KG1 (cell line): Measurements from ENCODE around the gene ELL.
"Not testable (repeated sequence)": the region's sequence is repeated elsewhere in the genome, so short reads cannot be mapped to it uniquely, and the experiment has no call there.

Experiments used
- DNase-seq: peaks from one replicate; lab custom pipeline; 2025; lab: John Stamatoyannopoulos, UW

ELL gene

GRCh38 chr19:18521692-18522123 is at the start of gene ELL:
Gene ELL, minus strand, starts transcription at chr19:18522070. Its CDS starts 15 bp downstream, at chr19:18522055.
- no peak for DNase-seq

DNA sequence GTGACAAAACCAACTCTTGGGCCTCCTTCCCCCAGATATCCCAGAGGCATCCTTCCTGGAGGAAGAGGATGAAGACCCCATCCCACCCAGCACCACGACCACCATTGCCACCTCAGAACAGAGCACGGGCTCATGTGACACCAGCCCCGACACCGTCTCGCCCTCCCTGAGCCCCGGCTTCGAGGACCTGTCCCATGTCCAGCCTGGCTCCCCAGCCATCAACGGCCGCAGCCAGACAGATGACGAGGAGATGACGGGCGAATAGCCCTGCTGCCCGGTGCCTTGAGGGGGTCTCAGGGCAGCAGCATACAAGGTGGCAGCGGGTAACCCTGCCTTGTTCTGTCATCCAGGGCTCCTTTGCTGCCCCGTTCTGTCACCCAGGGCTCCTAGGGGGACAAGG is 46.5 kb upstream of the ELL start:
- DNase-seq = no peak

DNA sequence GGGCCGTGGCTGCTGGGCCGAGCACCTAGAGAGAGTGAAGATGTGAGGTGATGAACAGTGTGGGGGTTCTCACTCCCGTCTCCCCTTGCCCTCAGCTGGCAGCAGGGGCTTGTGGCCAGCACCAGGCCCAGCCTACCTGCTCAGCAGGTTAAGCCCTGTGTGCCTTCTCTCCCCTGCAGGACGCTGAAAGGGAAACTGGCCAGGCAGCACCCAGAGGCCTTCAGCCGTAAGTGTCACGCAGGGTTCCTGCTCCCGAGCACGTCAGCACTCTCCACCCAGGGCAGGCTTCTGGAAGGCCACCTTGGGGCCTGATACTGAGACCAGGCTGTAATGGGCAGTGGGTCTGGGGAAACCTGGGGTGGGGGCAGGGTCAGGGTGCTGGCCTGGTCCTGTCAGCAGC is 45.1 kb upstream of the ELL start:
- DNase-seq = no peak

- DNase-seq = no peak
Observed at GRCh38 chr19:18562086-18562485, 40.2 kb upstream of the ELL start.

DNA sequence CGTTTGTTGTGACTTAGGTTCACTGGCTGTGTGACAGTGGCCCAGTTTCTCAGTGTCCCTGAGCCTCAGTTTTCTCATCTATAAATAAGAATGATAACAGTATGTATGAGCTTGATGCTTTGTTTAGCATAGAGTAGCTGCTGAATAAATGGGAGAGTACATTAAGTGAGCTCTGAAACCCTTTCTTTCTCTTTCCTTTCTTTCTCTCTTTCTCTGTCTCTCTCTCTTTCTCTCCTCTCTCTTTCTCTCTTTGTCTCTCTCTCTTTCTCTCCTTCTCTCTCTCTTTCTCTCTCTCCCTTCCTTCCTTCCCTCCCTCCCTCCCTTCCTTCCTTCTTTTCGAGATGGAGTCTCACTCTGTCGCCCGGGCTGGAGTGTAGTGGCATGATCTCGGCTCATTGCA is 37.8 kb upstream of the ELL start:
- no peak for DNase-seq

DNA sequence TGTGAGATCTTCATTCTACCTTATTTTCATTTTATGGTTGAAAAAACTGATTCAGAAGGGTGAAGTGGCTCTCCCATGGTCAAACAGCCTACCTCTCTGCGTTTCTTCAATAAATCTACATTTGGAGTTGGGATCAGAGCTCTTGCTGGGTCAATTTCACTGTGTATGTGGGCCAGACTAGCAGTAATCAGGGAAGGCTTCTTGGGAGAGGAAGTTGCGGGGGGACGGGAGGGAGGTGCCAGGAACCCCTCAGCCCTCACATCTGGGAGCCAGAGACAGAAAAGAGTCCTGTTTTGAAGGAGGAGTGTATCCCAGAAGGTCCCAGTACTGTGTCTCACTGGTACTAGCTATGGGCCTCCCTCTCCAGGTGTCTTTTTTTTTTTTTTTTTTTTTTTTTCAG is 36.7 kb upstream of the ELL start:
- no peak for DNase-seq

DNA sequence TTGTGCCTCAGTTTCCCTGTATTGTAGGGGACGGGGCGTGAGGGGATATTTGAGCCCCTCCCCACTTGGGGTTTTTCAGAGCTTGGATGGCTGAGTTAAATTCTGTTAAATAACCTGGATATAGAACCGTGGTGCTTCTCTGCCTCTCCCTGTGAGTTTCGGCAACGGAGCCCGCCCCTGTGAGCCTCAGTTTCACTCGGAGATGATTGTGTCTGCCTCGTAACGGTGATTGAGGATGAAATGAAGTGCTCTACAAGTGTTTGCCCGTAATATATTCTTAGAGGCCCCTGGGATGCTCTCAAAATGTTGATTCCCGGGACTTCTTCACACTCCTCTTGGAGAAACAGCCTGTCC is 36.3 kb upstream of the ELL start:
- DNase-seq = no peak

DNA sequence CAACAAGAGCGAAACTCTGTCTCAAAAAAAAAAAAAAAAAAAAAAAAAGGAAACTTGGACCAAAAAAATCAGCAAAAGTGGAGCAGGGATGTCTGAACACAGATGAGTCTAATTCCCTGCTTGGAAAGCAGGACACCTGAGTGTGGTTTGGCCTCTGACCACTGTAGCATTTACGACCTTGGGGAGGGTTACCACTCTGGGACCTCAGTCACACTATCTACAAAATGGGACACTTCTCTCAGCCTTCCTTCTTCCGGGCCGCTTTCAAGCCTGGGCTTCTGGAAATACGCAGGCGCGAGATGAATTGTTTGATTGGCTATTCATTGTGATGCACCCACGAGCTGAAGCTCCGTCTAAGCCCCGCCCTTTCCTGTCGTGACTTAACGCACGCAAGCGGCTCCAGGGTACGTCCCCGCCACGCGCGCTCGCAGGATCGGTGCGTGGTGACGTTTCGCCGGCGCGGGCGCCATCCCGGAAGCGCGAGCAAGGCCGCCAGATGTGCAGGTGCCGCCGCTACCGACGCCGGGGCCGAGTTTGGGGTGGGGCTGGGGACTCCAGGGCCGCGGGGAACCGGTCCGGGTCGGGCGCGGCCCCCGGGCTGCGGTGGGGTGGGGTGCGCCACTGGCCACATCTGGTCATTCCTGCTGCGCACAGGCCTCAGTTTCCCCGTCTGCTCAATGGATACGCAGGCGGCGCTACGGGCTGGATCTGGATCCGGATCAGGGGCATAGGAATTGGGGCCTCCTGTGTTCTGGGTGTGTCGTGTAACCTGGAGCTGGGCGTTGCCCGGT is 35.7 kb upstream of the ELL start, which contains the start of gene KXD1:
TSS of gene KXD1 (plus strand) at position 460 of the 791 bp plus-strand sequence. CDS start 4,187 bp downstream, outside the sequence.
- DNase-seq = peak; percentile 97

DNA sequence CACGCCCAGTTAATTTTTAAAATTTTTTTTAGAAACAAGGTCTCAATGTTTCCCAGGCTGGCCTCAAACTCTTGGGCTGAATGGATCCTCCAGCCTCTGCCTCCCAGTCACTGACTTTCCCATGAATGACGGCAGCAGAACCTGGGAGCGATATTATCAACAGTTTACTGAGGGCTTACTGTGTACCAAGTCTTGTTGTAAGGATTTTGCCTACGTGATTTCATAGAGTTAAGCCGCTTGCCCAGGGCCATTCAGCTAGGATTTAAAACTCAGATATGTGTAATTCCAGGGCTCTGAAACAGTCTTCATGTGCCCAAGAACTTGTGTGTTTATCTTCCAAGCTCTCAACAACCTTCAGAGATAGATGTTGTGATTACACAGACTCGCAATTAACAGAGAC is 29.8 kb upstream of the ELL start:
- DNase-seq = no peak

- peak; percentile 53 for DNase-seq
Observed at GRCh38 chr19:18543814-18544475, 22.1 kb upstream of the ELL start.

DNA sequence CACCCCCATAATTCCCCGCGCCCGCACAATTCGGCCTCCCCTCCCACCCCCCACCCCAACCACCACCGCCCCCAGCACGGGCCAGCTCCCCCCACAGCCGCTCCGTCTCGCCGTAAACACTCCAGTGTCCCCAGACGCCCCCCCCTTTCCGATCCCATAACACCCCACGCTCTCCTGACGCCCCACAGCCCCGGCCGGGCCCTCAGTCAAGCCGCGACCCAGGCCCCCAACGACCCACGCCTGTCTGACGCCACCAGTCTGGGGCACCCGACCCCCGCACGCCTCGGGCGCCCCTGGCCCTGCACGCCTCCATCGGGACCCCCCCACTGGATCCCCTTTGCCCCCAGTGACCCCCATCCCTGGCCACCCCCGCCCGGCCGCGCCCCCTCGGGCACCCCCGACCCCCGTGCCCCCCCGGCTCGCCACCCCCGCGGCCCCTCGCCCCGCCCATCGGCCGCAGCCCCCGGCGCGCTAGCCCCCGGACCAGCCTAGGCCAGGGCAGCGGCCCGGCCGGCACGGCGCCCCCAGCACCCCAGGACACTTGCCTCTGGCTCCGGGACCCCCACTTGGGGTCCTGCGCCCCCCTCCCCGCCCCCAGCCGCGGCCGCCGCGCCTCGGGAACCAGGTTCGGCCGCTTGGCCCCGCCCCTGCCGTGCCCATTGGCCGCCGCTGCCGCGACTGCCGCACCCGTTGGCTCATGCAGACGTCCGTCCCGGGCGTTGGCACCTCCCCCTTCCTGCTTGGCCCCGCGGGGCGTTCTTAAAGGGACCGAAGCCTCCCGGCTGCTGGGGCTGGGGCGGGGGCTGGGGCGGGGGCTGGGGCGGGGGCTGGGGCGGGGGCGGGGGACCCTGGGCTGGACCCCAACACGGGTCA is 21.3 kb upstream of the ELL start, which contains the start of gene FKBP8:
TSS of gene FKBP8 (minus strand) at position 633 of the 873 bp plus-strand sequence. CDS start 1,603 bp downstream, outside the sequence.
- DNase-seq = peak; percentile 68

GRCh38 chr19:18541992-18542940 is 20.4 kb upstream of the ELL start:
- no peak for DNase-seq

DNA sequence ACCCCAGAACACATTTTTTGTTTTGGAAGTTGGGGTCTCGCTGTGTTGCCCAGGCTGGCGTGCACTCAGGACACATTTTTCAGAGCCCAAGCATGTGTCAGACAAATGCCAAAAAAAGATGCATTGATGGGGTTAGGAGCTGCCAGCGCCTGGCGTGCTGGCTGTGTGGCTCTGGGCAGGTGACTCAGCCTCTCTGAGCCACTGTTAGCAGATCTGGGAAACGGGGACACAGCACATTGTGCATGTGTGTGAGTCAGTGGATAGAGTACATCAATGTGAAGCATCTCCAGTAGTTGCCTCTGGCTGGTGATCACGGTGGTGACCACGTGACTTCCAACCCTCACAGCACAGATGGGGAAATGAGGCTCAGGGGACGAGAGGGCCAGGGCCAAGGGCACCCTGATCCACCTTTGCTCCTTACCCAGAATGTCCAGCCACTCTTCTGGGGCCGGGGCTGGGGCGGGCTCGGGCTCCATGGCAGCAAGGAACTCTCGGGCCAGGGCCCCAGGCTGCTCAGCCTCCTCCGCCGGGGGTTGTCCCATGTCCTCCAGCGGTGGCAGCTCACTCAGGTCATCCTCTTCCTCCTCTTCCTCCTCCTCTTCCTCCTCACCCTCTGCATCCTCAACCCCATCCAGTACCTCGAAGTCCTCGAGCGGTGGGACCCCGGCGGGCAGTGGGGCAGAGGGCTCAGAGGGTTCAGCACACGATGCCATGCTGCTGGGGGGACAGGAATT is 19.6 kb upstream of the ELL start:
- DNase-seq = no peak

DNA sequence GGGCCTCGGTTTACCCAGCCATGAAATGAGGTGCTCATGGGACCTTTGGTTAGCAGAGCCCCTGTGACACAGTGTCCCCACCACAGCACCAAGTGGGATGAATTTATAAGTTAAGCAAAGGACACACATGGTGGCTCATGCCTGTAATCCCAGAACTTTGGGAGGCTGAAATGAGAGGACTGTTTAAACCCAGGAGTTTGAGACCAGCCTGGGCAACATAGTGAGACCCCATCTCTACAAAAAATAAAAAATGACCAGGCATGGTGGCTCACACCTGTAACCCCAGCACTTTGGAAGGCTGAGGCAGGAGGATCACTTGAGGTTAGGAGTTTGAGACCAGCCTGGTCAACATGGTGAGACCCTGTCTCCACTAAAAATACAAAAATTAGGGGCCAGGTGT is 18.3 kb upstream of the ELL start:
- DNase-seq = not testable (repeated sequence)

DNA sequence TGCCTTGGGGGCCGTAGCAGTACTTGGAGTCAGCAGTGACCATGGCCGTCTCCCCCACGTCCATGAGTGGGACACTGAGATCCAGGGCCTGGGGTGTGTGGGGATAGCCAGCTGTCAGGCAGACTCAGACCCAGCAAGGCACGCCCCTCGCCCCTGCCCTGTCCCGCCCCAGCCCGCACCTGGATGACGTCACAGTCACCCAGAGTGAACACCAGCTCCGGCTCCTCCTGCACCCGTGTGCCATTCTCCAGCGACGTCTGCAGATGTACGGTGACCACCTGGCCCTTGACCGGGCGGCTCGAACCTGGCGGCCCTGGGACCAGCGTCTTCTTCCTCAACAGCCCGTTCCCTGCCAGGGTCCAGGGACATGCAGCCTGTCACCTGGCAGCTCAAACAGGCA is 17.5 kb upstream of the ELL start:
- DNase-seq = no peak

GRCh38 chr19:18538115-18538514 is 16.2 kb upstream of the ELL start:
- no peak for DNase-seq

DNA sequence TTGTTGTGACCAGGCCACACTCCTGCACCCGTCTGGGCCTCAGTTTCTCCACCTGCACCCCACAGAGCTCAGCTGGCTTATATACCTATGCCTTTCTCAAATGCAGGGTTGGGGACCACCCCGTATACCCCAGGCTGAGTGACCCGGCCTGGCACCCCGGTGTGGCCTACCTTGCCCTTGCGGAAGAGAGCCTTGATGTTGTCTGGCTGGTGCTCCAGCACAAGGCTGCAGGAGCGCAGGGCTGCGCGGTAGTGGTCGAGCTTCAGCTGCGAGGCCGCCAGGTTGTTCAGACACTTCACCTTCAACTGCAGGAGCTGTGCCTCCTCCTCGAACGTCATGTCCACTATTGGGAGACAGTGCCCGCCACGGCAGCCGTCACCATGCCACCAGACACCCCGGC is 15.6 kb upstream of the ELL start:
- no peak for DNase-seq

DNA sequence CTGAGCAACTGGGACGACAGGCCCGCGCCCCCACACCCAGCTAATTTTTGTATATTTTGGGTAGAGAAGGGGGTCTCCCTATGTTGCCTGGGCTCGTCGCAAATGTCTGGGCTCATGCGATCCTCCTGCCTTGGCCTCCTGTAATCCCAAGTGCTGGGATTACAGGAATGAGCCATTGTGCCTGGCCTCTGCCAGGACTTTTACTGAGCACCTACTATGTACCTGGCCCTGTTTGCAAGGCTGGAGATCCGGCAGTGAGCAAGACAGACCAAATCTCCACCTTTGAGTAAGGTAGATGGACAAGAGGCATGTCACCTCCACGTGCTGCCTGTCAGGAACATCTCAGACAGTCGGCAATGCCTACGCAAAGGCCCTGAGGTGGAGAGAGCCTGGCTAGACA is 14.6 kb upstream of the ELL start:
- no peak for DNase-seq

GRCh38 chr19:18533058-18533457 is 11.2 kb upstream of the ELL start:
- no peak for DNase-seq

GRCh38 chr19:18532168-18532890 is 10.5 kb upstream of the ELL start:
- no peak for DNase-seq
